HCT116 (cell line): ENCODE measurements around the gene RENBP. TPM values are rescaled to one million over a fixed set of nuclear protein-coding genes. Genes with fewer than 3 reads are reported as not detected.

Source experiments
- ATAC-seq: fragments of 200-7000 bp; cut with Tn5 transposase; 2 replicates; pipeline ENCODE4 v1.9.1; 2020; ENCODE audit warnings: mild to moderate bottlenecking, moderate library complexity
- BruUV-seq: library from RNA; stranded (reverse); fragments of 400-500 nt; replicated peaks from 2 replicates; lab custom pipeline; 2021; lab: Mats Ljungman, UMichigan
- CTCF ChIA-PET: fragments of 300-600 bp; sonication (Branson Sonifier 250); formaldehyde crosslinking; loops from one replicate; lab custom pipeline; 2021; ENCODE audit warnings: antibody characterized with exemption; lab: Charles Lee
- POLR2A ChIA-PET: fragments of 300-600, 350-600 bp; sonication (Branson Sonifier 250); formaldehyde crosslinking; loops from one replicate; lab custom pipeline; 2021; ENCODE audit warnings: antibody characterized with exemption; lab: Charles Lee
- RAD21 ChIA-PET, 2 experiments: fragments of 300-600 bp; sonication (Branson Sonifier 250); formaldehyde crosslinking; loops; one replicate each; lab custom pipeline; 2023; ENCODE audit warnings: low total read pairs in 2 of 2; ENCODE audit not compliant: uncharacterized antibody in 2 of 2, unreplicated experiment in 2 of 2, low non-redundant PET in 1 of 2; lab: Charles Lee
- DNase-seq: peaks from one replicate; pipeline ENCODE4 v3.0.0-alpha.2; 2010; ENCODE audit warnings: low read depth, low spot score
- H2AFZ ChIP-seq: fragments of 200-600 bp; shearing (Covaris generic), sonication (generic); 2 replicates; pipeline ENCODE4 v1.6.1; 2017; ENCODE audit warnings: low read depth, mixed run types, mixed read lengths, antibody characterized with exemption, low read length; ENCODE audit not compliant: poor library complexity, severe bottlenecking
- H3K27ac ChIP-seq: 2 replicates; pipeline ENCODE4 v1.5.1; 2012; ENCODE audit warnings: low read depth, low read length
- H3K27me3 ChIP-seq: fragments of 200-600 bp; sonication (generic); 2 replicates; pipeline ENCODE4 v1.6.1; 2016; ENCODE audit warnings: mixed run types, low read length, mixed read lengths; ENCODE audit not compliant: insufficient read depth
- H3K36me3 ChIP-seq, 2 experiments: fragments of 200-500 bp in 1 of 2; fragments of 200-600 bp in 1 of 2; sonication (Bioruptor generic) in 1 of 2; sonication (generic) in 1 of 2; 2 replicates each; pipeline versions ENCODE4 v1.5.1 to v1.6.1; 2014 to 2016; ENCODE audit warnings: low read length in 2 of 2, inconsistent platforms in 1 of 2, mixed read lengths in 1 of 2, mixed run types in 1 of 2; ENCODE audit not compliant: insufficient read depth in 2 of 2, control insufficient read depth in 1 of 2
- H3K4me1 ChIP-seq, 2 experiments: fragments of 200-600 bp in 1 of 2; sonication (generic) in 1 of 2; 2 replicates each; pipeline versions ENCODE4 v1.5.1 to v1.6.1; 2012 to 2017; ENCODE audit warnings: low read length in 2 of 2, inconsistent platforms in 1 of 2, mild to moderate bottlenecking in 1 of 2, mixed read lengths in 1 of 2, mixed run types in 1 of 2, moderate library complexity in 1 of 2; ENCODE audit not compliant: insufficient read depth in 2 of 2, control insufficient read depth in 1 of 2
- H3K4me2 ChIP-seq: fragments of 200-600 bp; sonication (generic); 2 replicates; pipeline ENCODE4 v1.6.1; 2017; ENCODE audit warnings: mixed run types, low read length, mixed read lengths
- H3K4me3 ChIP-seq, 2 experiments: fragments of 200-600 bp in 1 of 2; sonication (generic) in 1 of 2; replicated peaks in 1 of 2; 2 replicates each; pipeline ENCODE4 v1.5.1; 2011 to 2016; ENCODE audit warnings: low read length in 2 of 2, control low read depth in 1 of 2, low read depth in 1 of 2, mild to moderate bottlenecking in 1 of 2, mixed read lengths in 1 of 2, mixed run types in 1 of 2
- H3K79me2 ChIP-seq: fragments of 200-600 bp; sonication (generic); 2 replicates; pipeline ENCODE4 v1.6.1; 2017; ENCODE audit warnings: mild to moderate bottlenecking, mixed run types, low read length, moderate library complexity, mixed read lengths; ENCODE audit not compliant: insufficient read depth
- H3K9ac ChIP-seq: fragments of 200-600 bp; sonication (generic); 2 replicates; pipeline ENCODE4 v1.6.1; 2016; ENCODE audit warnings: low read length, mixed read lengths
- H3K9me2 ChIP-seq: fragments of 200-600 bp; sonication (generic), shearing (Covaris generic); 2 replicates; pipeline ENCODE4 v1.6.1; 2017; ENCODE audit warnings: mixed run types, mild to moderate bottlenecking, moderate library complexity; ENCODE audit not compliant: insufficient read depth
- H3K9me3 ChIP-seq, 2 experiments: fragments of 200-500 bp in 1 of 2; fragments of 200-600 bp in 1 of 2; sonication (Bioruptor generic) in 1 of 2; sonication (generic) in 1 of 2; 2 replicates each; pipeline ENCODE4 v1.6.1; 2014 to 2017; ENCODE audit warnings: low read length in 2 of 2, mixed read lengths in 2 of 2, inconsistent platforms in 1 of 2, low read depth in 1 of 2, mild to moderate bottlenecking in 1 of 2, mixed run types in 1 of 2, moderate library complexity in 1 of 2; ENCODE audit not compliant: control insufficient read depth in 1 of 2, insufficient read depth in 1 of 2
- H4K20me1 ChIP-seq: fragments of 200-600 bp; sonication (generic), shearing (Covaris generic); 2 replicates; pipeline ENCODE4 v1.6.1; 2017; ENCODE audit warnings: mixed run types, mild to moderate bottlenecking, moderate library complexity; ENCODE audit not compliant: insufficient read depth
- ATF3 ChIP-seq: IDR thresholded peaks from 2 replicates; pipeline ENCODE4 v1.6.1; 2012
- CBX3 ChIP-seq: IDR thresholded peaks from 2 replicates; pipeline ENCODE4 v1.6.1; 2012; ENCODE audit warnings: low read depth
- CTCF ChIP-seq, 3 experiments: fragments of 200-600 bp in 1 of 3; sonication (generic) in 1 of 3; IDR thresholded peaks in 2 of 3; conservative IDR thresholded peaks in 1 of 3; 2 replicates each; pipeline ENCODE4 v1.5.1; 2012 to 2017; ENCODE audit warnings: low read depth in 2 of 3, low read length in 2 of 3, antibody characterized with exemption in 1 of 3, borderline replicate concordance in 1 of 3, control low read depth in 1 of 3, mild to moderate bottlenecking in 1 of 3, mixed read lengths in 1 of 3, mixed run types in 1 of 3, moderate library complexity in 1 of 3; ENCODE audit not compliant: insufficient read depth in 1 of 3
- EGR1 ChIP-seq: IDR thresholded peaks from 2 replicates; pipeline ENCODE4 v1.6.1; 2012; ENCODE audit warnings: low read depth
- ELF1 ChIP-seq: IDR thresholded peaks from 2 replicates; pipeline ENCODE4 v1.6.1; 2012; ENCODE audit warnings: low read depth, borderline replicate concordance
- EZH2phosphoT487 ChIP-seq: fragments of 200-600 bp; IDR thresholded peaks from 2 replicates; pipeline ENCODE4 v1.6.1; 2018; ENCODE audit warnings: antibody characterized with exemption, borderline replicate concordance
- FOSL1 ChIP-seq: IDR thresholded peaks from 2 replicates; pipeline ENCODE4 v1.6.1; 2012; ENCODE audit warnings: low read depth
- MAX ChIP-seq: IDR thresholded peaks from 2 replicates; pipeline ENCODE4 v1.6.1; 2012
- POLR2A ChIP-seq: IDR thresholded peaks from 2 replicates; pipeline ENCODE4 v1.7.0; 2011; ENCODE audit warnings: borderline replicate concordance; ENCODE audit not compliant: insufficient read depth, insufficient read length; ENCODE audit errors: extremely low read depth
- RAD21 ChIP-seq: IDR thresholded peaks from 2 replicates; pipeline ENCODE4 v1.6.1; 2012; ENCODE audit warnings: low read depth, mild to moderate bottlenecking
- SIN3A ChIP-seq: IDR thresholded peaks from 2 replicates; pipeline ENCODE4 v1.6.1; 2012; ENCODE audit warnings: low read depth
- SP1 ChIP-seq: IDR thresholded peaks from 2 replicates; pipeline ENCODE4 v1.6.1; 2012; ENCODE audit warnings: low read depth
- SRF ChIP-seq: IDR thresholded peaks from 2 replicates; pipeline ENCODE4 v1.6.1; 2012; ENCODE audit warnings: low read depth
- ZFX ChIP-seq: fragments of 450-650 bp; IDR thresholded peaks from 2 replicates; pipeline ENCODE4 v1.6.1; 2017
- ZNF274 ChIP-seq: fragments of 200-500 bp; sonication (Bioruptor generic); IDR thresholded peaks from 2 replicates; pipeline ENCODE4 v1.6.1; 2014; ENCODE audit warnings: mild to moderate bottlenecking, low read depth, low read length, inconsistent platforms
- intact Hi-C: fragments of 100-400 bp; cut with micrococcal nuclease; formaldehyde crosslinking; loops from 2 replicates; pipeline ENCODE4 v1.10.0; 2022
- total RNA-seq: library from RNA; stranded (reverse); gene quantifications from one replicate; pipeline ENCODE4 v1.2.1, GENCODE V29; 2021; ENCODE audit not compliant: unreplicated experiment

RENBP gene
- total RNA-seq, 1 experiment from 2014 or later: 1.3 TPM

- Histone ChIP-seq H3K27me3 (no peaks in the 10 kb centered on the region), H3K36me3 (peaks cover 10 to 15% of the 10 kb centered on the region in 2 experiments; a peak in 3 of 4 replicates), H3K27ac (no peak overlapping the region), H3K9me3 (no peaks in the 10 kb centered on the region), H3K9ac (no peak overlapping the region), H3K4me1 (no peaks in the 10 kb centered on the region), H4K20me1 (no peaks in the 10 kb centered on the region), H2AFZ (no peak overlapping the region), H3K4me3 (no peak overlapping the region), H3K9me2 (no peaks in the 10 kb centered on the region), H3K79me2 (peaks cover 51% of the 10 kb centered on the region), H3K4me2 (no peak overlapping the region)
- ATAC-seq (no peak), DNase-seq (no peak)
- POLR2A ChIA-PET: no interaction called here
- CTCF ChIA-PET: interaction anchor here (1.5 kb wide), 1 partner anchor 14 kb away, joined by 4 read pairs; no protein-coding TSS in a partner anchor
- RAD21 ChIA-PET: no interaction called here
- BruUV-seq: no TSS peak
- intact Hi-C loops: no loop called here
- TF ChIP-seq SRF (no peak), SP1 (no peak), FOSL1 (no peak), EGR1 (no peak), POLR2A (no peak), RAD21 (no peak), ATF3 (no peak), MAX (no peak), ELF1 (no peak), CBX3 (no peak), SIN3A (no peak), ZFX (no peak), EZH2phosphoT487 (no peak), ZNF274 (no peak), CTCF (IDR thresholded peaks at IDR 0.05 in 2 of 3, conservative IDR thresholded peaks at IDR 0.05 in 1 of 3; ENCODE audit: borderline replicate concordance in 1 of 3, insufficient read depth in 1 of 3, low read depth in 2 of 3, low read length in 2 of 3) (no peak)
Measured at GRCh38 chrX:153961292-153961691, 16.8 kb upstream of the RENBP start.
